Subcutaneous abdominal adipose tissue (tissue), 5 donors: ENCODE measurements around the gene ZNF385C.
A peak's percentile ranks its signal among the peaks of the same experiment; 100 is the strongest.

ENCODE experiments used
- H3K27ac ChIP-seq: one replicate; pipeline ENCODE4 v1.7.0; 2013; ENCODE audit warnings: low read depth, mild to moderate bottlenecking, inconsistent platforms, low read length, moderate library complexity
- H3K27me3 ChIP-seq, 5 donors: one replicate each; pipeline ENCODE4 v1.7.0; 2013; ENCODE audit warnings: low read length in 5 of 5, inconsistent platforms in 1 of 5; ENCODE audit not compliant: control insufficient read depth in 5 of 5, insufficient read depth in 4 of 5
- H3K36me3 ChIP-seq, 5 donors: one replicate each; pipeline ENCODE4 v1.7.0; 2013; ENCODE audit warnings: low read length in 5 of 5; ENCODE audit not compliant: control insufficient read depth in 5 of 5, insufficient read depth in 5 of 5
- H3K4me1 ChIP-seq, 5 donors: one replicate each; pipeline ENCODE4 v1.7.0; 2013; ENCODE audit warnings: low read length in 5 of 5, mild to moderate bottlenecking in 3 of 5, moderate library complexity in 1 of 5; ENCODE audit not compliant: control insufficient read depth in 5 of 5, insufficient read depth in 5 of 5
- H3K4me3 ChIP-seq, 5 donors: one replicate each; pipeline ENCODE4 v1.7.0; 2013; ENCODE audit warnings: low read length in 5 of 5, low read depth in 1 of 5
- H3K9ac ChIP-seq, 5 donors: one replicate each; pipeline ENCODE4 v1.7.0; 2013; ENCODE audit warnings: low read length in 5 of 5, mild to moderate bottlenecking in 4 of 5, moderate library complexity in 3 of 5
- H3K9me3 ChIP-seq, 5 donors: one replicate each; pipeline ENCODE4 v1.7.0; 2013; ENCODE audit warnings: low read length in 5 of 5; ENCODE audit not compliant: control insufficient read depth in 5 of 5
- donor health status: healthy.
- donor health status: healthy.
- donor health status: healthy.
- donor health status: healthy.
- donor health status: healthy.

Gene ZNF385C

GRCh38 chr17:42000413-42001133 lies 97.7 kb downstream of the ZNF385C start:
- Histone ChIP-seq H3K36me3 (peaks cover 22 to 58% (median 49%) of the 10 kb centered on the region in 5 donors), H3K27me3 (no peaks in the 10 kb centered on the region), H3K27ac (peak overlapping the region; percentile 56), H3K4me1 (peaks cover 0 to 17% (median 16%) of the 10 kb centered on the region in 5 donors), H3K9me3 (no peaks in the 10 kb centered on the region), H3K9ac (peak overlapping the region in 1 of 5 donors; percentile 42), H3K4me3 (no peak overlapping the region)

GRCh38 chr17:41998497-41998896 lies 99.8 kb downstream of the ZNF385C start:
- no peaks in the 10 kb centered on the region for H3K27me3 ChIP-seq
- H3K27ac ChIP-seq: no peak overlapping the region
- peaks cover 0 to 18% (median 15%) of the 10 kb centered on the region in 5 donors for H3K4me1 ChIP-seq
- no peak overlapping the region for H3K9ac ChIP-seq
- peaks cover 34 to 74% (median 60%) of the 10 kb centered on the region in 5 donors for H3K36me3 ChIP-seq
- no peaks in the 10 kb centered on the region for H3K9me3 ChIP-seq
- H3K4me3 ChIP-seq: no peak overlapping the region

GRCh38 chr17:41996855-41997164 lies 101.5 kb downstream of the ZNF385C start:
- peaks cover 0 to 26% (median 19%) of the 10 kb centered on the region in 5 donors for H3K4me1 ChIP-seq
- H3K36me3 ChIP-seq: peaks cover 23 to 83% (median 62%) of the 10 kb centered on the region in 5 donors
- no peaks in the 10 kb centered on the region for H3K9me3 ChIP-seq
- no peak overlapping the region for H3K9ac ChIP-seq
- no peak overlapping the region for H3K27ac ChIP-seq
- no peaks in the 10 kb centered on the region for H3K27me3 ChIP-seq
- no peak overlapping the region for H3K4me3 ChIP-seq

GRCh38 chr17:41992576-41992975 lies 105.7 kb downstream of the ZNF385C start:
- Histone ChIP-seq H3K4me3 (no peak overlapping the region), H3K36me3 (peaks cover 29 to 91% (median 83%) of the 10 kb centered on the region in 5 donors), H3K27me3 (no peaks in the 10 kb centered on the region), H3K9ac (no peak overlapping the region), H3K4me1 (peaks cover 0 to 33% (median 26%) of the 10 kb centered on the region in 5 donors), H3K9me3 (no peaks in the 10 kb centered on the region), H3K27ac (no peak overlapping the region)

GRCh38 chr17:41989702-41990419 lies 108.4 kb downstream of the ZNF385C start:
- H3K27me3 ChIP-seq: no peaks in the 10 kb centered on the region
- no peak overlapping the region for H3K4me3 ChIP-seq
- H3K27ac ChIP-seq: peak overlapping the region; percentile 45
- peaks cover 0 to 26% (median 20%) of the 10 kb centered on the region in 5 donors for H3K4me1 ChIP-seq
- H3K36me3 ChIP-seq: peaks cover 31 to 90% (median 76%) of the 10 kb centered on the region in 5 donors
- H3K9me3 ChIP-seq: no peaks in the 10 kb centered on the region
- no peak overlapping the region for H3K9ac ChIP-seq

- H3K36me3 ChIP-seq: peaks cover 31 to 92% (median 82%) of the 10 kb centered on the region in 5 donors
Observed at GRCh38 chr17:41988418-41988817, 109.9 kb downstream of the ZNF385C start.

GRCh38 chr17:41987642-41988041 lies 110.6 kb downstream of the ZNF385C start:
- Histone ChIP-seq H3K36me3 (peaks cover 31 to 92% (median 82%) of the 10 kb centered on the region in 5 donors), H3K27ac (no peak overlapping the region), H3K4me1 (peaks cover 0 to 22% (median 16%) of the 10 kb centered on the region in 5 donors), H3K4me3 (no peak overlapping the region), H3K9ac (no peak overlapping the region), H3K9me3 (no peaks in the 10 kb centered on the region), H3K27me3 (no peaks in the 10 kb centered on the region)

More at GRCh38 chr17:41988418-41988817, 109.9 kb downstream of the ZNF385C start:
- Histone ChIP-seq H3K27me3 (no peaks in the 10 kb centered on the region), H3K4me3 (no peak overlapping the region), H3K4me1 (peaks cover 0 to 25% (median 19%) of the 10 kb centered on the region in 5 donors), H3K9me3 (no peaks in the 10 kb centered on the region), H3K27ac (no peak overlapping the region), H3K9ac (no peak overlapping the region)

- H3K27ac ChIP-seq: no peak overlapping the region
- H3K36me3 ChIP-seq: peaks cover 31 to 92% (median 84%) of the 10 kb centered on the region in 5 donors
- H3K4me1 ChIP-seq: peaks cover 0 to 20% (median 12%) of the 10 kb centered on the region in 5 donors
- H3K9ac ChIP-seq: no peak overlapping the region
- H3K9me3 ChIP-seq: no peaks in the 10 kb centered on the region
- H3K4me3 ChIP-seq: no peak overlapping the region
- no peaks in the 10 kb centered on the region for H3K27me3 ChIP-seq
Observed at GRCh38 chr17:41986634-41987033, 111.6 kb downstream of the ZNF385C start.

- Histone ChIP-seq H3K27ac (no peak overlapping the region), H3K4me3 (no peak overlapping the region), H3K9me3 (no peaks in the 10 kb centered on the region), H3K27me3 (no peaks in the 10 kb centered on the region), H3K36me3 (peaks cover 31 to 94% (median 84%) of the 10 kb centered on the region in 5 donors), H3K9ac (no peak overlapping the region), H3K4me1 (peaks cover 0 to 20% (median 12%) of the 10 kb centered on the region in 5 donors)
Observed at GRCh38 chr17:41985919-41986318, 112.4 kb downstream of the ZNF385C start.

GRCh38 chr17:41984454-41984853 lies 113.8 kb downstream of the ZNF385C start:
- H3K9me3 ChIP-seq: no peaks in the 10 kb centered on the region
- no peak overlapping the region for H3K4me3 ChIP-seq
- H3K27ac ChIP-seq: no peak overlapping the region
- H3K27me3 ChIP-seq: no peaks in the 10 kb centered on the region
- peaks cover 28 to 93% (median 80%) of the 10 kb centered on the region in 5 donors for H3K36me3 ChIP-seq
- peaks cover 0 to 6% (median 4%) of the 10 kb centered on the region in 5 donors for H3K4me1 ChIP-seq
- H3K9ac ChIP-seq: no peak overlapping the region
